GM12878 (cell line): ENCODE results near the gene TMEM91. TPM values are rescaled to one million over a fixed set of nuclear protein-coding genes. Genes with fewer than 3 reads are reported as not detected.

Experiments
- ATAC-seq: fragments of 200-7000 bp; cut with Tn5 transposase; 3 replicates; pipeline ENCODE4 v1.9.1; 2020; ENCODE audit warnings: mild to moderate bottlenecking, moderate library complexity
- BruUV-seq: library from RNA; stranded (reverse); fragments of 400-500 nt; replicated peaks from 2 replicates; lab custom pipeline; 2021; lab: Mats Ljungman, UMichigan
- CTCF ChIA-PET: fragments of 300-600 bp; sonication (Branson Sonifier 250); formaldehyde crosslinking; extraction: SDS; loops from one replicate; lab custom pipeline; 2021; ENCODE audit warnings: inconsistent platforms; lab: Yijun Ruan, JAX
- POLR2A ChIA-PET: fragments of 350-600 bp; formaldehyde crosslinking; extraction: SDS; loops from one replicate; lab custom pipeline; 2021; ENCODE audit warnings: inconsistent platforms; lab: Charles Lee
- RAD21 ChIA-PET: fragments of 300-600 bp; sonication (Branson Sonifier 250); formaldehyde crosslinking; loops from one replicate; lab custom pipeline; 2023; ENCODE audit warnings: antibody characterized with exemption; ENCODE audit not compliant: unreplicated experiment; lab: Charles Lee
- SMC1A ChIA-PET: fragments of 300-600 bp; sonication (Branson Sonifier 250); formaldehyde crosslinking; loops from one replicate; lab custom pipeline; 2023; ENCODE audit not compliant: unreplicated experiment, uncharacterized antibody; lab: Charles Lee
- DNase-seq: peaks from one replicate; pipeline ENCODE4 v3.0.0-alpha.2; 2011; ENCODE audit warnings: low read depth, low spot score
- FAIRE-seq: peaks from 3 replicates; lab custom pipeline; 2011; peaks lifted over from hg19 to GRCh38; lab: Jason Lieb, UNC
- H2AFZ ChIP-seq: 2 replicates; pipeline ENCODE4 v1.6.0; 2011; ENCODE audit warnings: low read depth, low read length, control low read depth; ENCODE audit not compliant: control insufficient read depth
- H3K27ac ChIP-seq: 2 replicates; pipeline ENCODE4 v1.5.1; 2011; ENCODE audit warnings: control low read depth; ENCODE audit not compliant: control insufficient read depth, insufficient read depth
- H3K27me3 ChIP-seq, 2 experiments: replicated peaks in 1 of 2; 2 replicates each; pipeline versions ENCODE4 v1.6.0 to v1.6.1; 2011; ENCODE audit warnings: low read length in 1 of 2; ENCODE audit not compliant: control insufficient read depth in 2 of 2, insufficient read depth in 2 of 2
- H3K36me3 ChIP-seq, 2 experiments: 2 replicates each; pipeline ENCODE4 v1.5.1; 2011; ENCODE audit warnings: low read length in 1 of 2; ENCODE audit not compliant: control insufficient read depth in 2 of 2, insufficient read depth in 2 of 2
- H3K4me1 ChIP-seq: 2 replicates; pipeline ENCODE4 v1.6.1; 2011; ENCODE audit warnings: mild to moderate bottlenecking, low read length, moderate library complexity, mixed read lengths; ENCODE audit not compliant: control insufficient read depth, insufficient read depth
- H3K4me2 ChIP-seq: 2 replicates; pipeline ENCODE4 v1.6.0; 2011; ENCODE audit warnings: control low read depth; ENCODE audit not compliant: control insufficient read depth, insufficient read depth
- H3K4me3 ChIP-seq: fragments of 200-600 bp; sonication (generic); 2 replicates; pipeline ENCODE4 v1.5.1; 2016
- H3K79me2 ChIP-seq: 2 replicates; pipeline ENCODE4 v1.6.0; 2011; ENCODE audit warnings: low read length; ENCODE audit not compliant: control insufficient read depth, insufficient read depth
- H3K9ac ChIP-seq: 2 replicates; pipeline ENCODE4 v1.8.0; 2011; ENCODE audit warnings: low read length, control low read depth, mixed read lengths; ENCODE audit not compliant: control insufficient read depth, insufficient read depth
- H3K9me3 ChIP-seq: replicated peaks from 3 replicates; pipeline ENCODE4 v1.5.1; 2011; ENCODE audit warnings: mild to moderate bottlenecking, low read length; ENCODE audit not compliant: control insufficient read depth, insufficient read depth
- H4K20me1 ChIP-seq: 2 replicates; pipeline ENCODE4 v1.6.0; 2011; ENCODE audit not compliant: control insufficient read depth, insufficient read depth
- CUX1 ChIP-seq: IDR thresholded peaks from 2 replicates; pipeline ENCODE4 v1.6.1; 2012; ENCODE audit warnings: improper control_type of control experiment, low read depth, low read length; ENCODE audit not compliant: insufficient replicate concordance
- JUND ChIP-seq: IDR thresholded peaks from 2 replicates; pipeline ENCODE4 v1.6.1; 2012; ENCODE audit warnings: low read depth, mild to moderate bottlenecking, low read length, improper control_type of control experiment, moderate library complexity
- POLR2A ChIP-seq: IDR thresholded peaks from 2 replicates; pipeline ENCODE4 v1.6.1; 2011; ENCODE audit warnings: low read depth, mild to moderate bottlenecking, low read length
- SRF ChIP-seq, 2 experiments: IDR thresholded peaks; 2 replicates each; pipeline ENCODE4 v1.6.1; 2011; ENCODE audit warnings: low read depth in 2 of 2, low read length in 2 of 2, mild to moderate bottlenecking in 1 of 2, moderate library complexity in 1 of 2
- TCF3 ChIP-seq: IDR thresholded peaks from 2 replicates; pipeline ENCODE4 v1.6.1; 2012; ENCODE audit warnings: low read depth, mild to moderate bottlenecking, low read length, borderline replicate concordance; ENCODE audit not compliant: insufficient read depth
- USF1 ChIP-seq: IDR thresholded peaks from 2 replicates; pipeline ENCODE4 v1.6.1; 2011; ENCODE audit warnings: borderline replicate concordance, low read depth, mild to moderate bottlenecking, moderate library complexity, mixed read lengths, low read length; ENCODE audit not compliant: insufficient read depth; ENCODE audit errors: extremely low read length
- ZNF217 ChIP-seq: fragments of 450-650 bp; IDR thresholded peaks from 2 replicates; pipeline ENCODE4 v1.6.1; 2017; ENCODE audit warnings: antibody characterized with exemption, mild to moderate bottlenecking
- WGBS: methylation state at CpG from one replicate; pipeline ENCODE4 v1.1.6; 2016; ENCODE audit warnings: low lambda C conversion rate; ENCODE audit not compliant: insufficient replicate concordance, insufficient coverage; ENCODE audit errors: missing lambda C conversion rate; 5-methylcytosine and 5-hydroxymethylcytosine counted together
- in situ Hi-C: fragments of 300-500 bp; cut with MboI; formaldehyde crosslinking; loops from 9 replicates; pipeline ENCODE4 v1.14.3; 2018; ENCODE audit warnings: mixed read lengths
- intact Hi-C: fragments of 100-400 bp; cut with micrococcal nuclease; formaldehyde crosslinking; loops from one replicate; pipeline ENCODE4 v1.14.2; 2022; ENCODE audit not compliant: unreplicated experiment
- polyA plus RNA-seq, 11 experiments: library from polyadenylated mRNA; depleted of rRNA in 4 of 11; unstranded in 6 of 11; stranded (reverse) in 5 of 11; fragments of >200 nt; fragmentation: Nextera tagmentation in 4 of 11; fragmentation: Illumina TruSeq in 1 of 11; extraction: Ambion mirVana in 4 of 11; extraction: Trizol in 1 of 11; gene quantifications; 1 replicate in 1 of 11; 2 replicates in 10 of 11; pipeline versions ENCODE4 v1.2.1 to v1.2.3, GENCODE V29; 2011 to 2016; ENCODE audit warnings: inconsistent platforms in 2 of 11, missing spikeins in 2 of 11, low read depth in 1 of 11
- total RNA-seq, 4 experiments: library from RNA; depleted of rRNA in 3 of 4; stranded (reverse); fragments of >200 nt in 3 of 4; fragmentation: Illumina TruSeq in 1 of 4; extraction: Trizol in 1 of 4; gene quantifications; 2 replicates each; pipeline versions ENCODE4 v1.2.1 to v1.2.3, GENCODE V29; 2013 to 2021

The TMEM91 gene
- total and polyA plus RNA-seq, 10 of the 15 experiments (the other 5 are each of a cell fraction or from before 2014, with no cell fraction given) = 1.5 to 5.5 (median 2.7) TPM

GRCh38 chr19:41384351-41384750, 8.0 kb downstream of the TMEM91 start (continued):
- no peak for TF ChIP-seq ZNF217

GRCh38 chr19:41386442-41386841, 10.1 kb downstream of the TMEM91 start:
- over 99% methylated on average over 13 of the region's 13 CpGs for WGBS
- no peak overlapping the region for H3K9ac ChIP-seq
- H3K4me2 ChIP-seq = no peak overlapping the region
- in situ Hi-C loops = no loop called here
- H3K79me2 ChIP-seq = no peaks in the 10 kb centered on the region
- CTCF ChIA-PET = no interaction called here
- no peak overlapping the region for H2AFZ ChIP-seq
- RAD21 ChIA-PET = interaction anchor here (0.5 kb wide), 1 partner anchor 43 kb away, joined by 3 read pairs; no protein-coding TSS in a partner anchor
- H3K9me3 ChIP-seq = no peaks in the 10 kb centered on the region
- no peaks in the 10 kb centered on the region for H4K20me1 ChIP-seq
- H3K27ac ChIP-seq = no peak overlapping the region
- DNase-seq = no peak
- peaks cover 6% of the 10 kb centered on the region; the same call in 1 of the 2 replicates for H3K4me1 ChIP-seq
- SMC1A ChIA-PET = no interaction called here
- H3K36me3 ChIP-seq = peaks cover 17 to 21% of the 10 kb centered on the region in 2 experiments; a peak in 3 of 4 replicates
- H3K4me3 ChIP-seq = no peak overlapping the region
- no TSS peak for BruUV-seq
- FAIRE-seq = no peak
- POLR2A ChIA-PET = no interaction called here
- no peak for TF ChIP-seq SRF (IDR thresholded peaks at IDR 0.05; ENCODE audit: low read depth in 2 of 2, low read length in 2 of 2)
- peak; percentile 34; the same call in 1 of the 2 replicates for TF ChIP-seq POLR2A
- no peak for TF ChIP-seq JUND
- no peak for TF ChIP-seq USF1
- TF ChIP-seq CUX1 = no peak
- no peak for TF ChIP-seq TCF3
- intact Hi-C loops = no loop called here
- H3K27me3 ChIP-seq = no peaks in the 10 kb centered on the region
- no peak for ATAC-seq
